ENCODE data around the gene MRPL2.

Gene MRPL2

DNA sequence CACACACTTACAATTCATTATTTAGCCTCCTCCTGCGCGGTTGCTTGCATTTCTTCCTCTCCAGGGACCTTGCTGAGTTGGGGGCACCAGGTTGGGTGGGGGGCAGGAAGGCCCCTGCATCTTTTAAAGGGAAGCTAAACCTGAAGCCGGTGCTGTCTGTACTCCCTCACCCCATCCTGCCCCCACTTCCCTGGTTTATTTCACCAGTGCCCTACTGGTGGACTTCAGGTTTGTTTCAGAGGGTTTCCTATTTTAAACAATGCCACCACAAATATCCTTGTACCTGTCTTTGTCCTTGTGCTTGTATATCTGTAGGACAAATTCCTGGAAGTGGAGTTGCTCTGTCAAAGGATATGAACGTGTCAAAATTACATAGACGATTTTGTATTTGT lies 37.9 kb upstream of the MRPL2 start:
- TF ChIP-seq, protein P1, sequence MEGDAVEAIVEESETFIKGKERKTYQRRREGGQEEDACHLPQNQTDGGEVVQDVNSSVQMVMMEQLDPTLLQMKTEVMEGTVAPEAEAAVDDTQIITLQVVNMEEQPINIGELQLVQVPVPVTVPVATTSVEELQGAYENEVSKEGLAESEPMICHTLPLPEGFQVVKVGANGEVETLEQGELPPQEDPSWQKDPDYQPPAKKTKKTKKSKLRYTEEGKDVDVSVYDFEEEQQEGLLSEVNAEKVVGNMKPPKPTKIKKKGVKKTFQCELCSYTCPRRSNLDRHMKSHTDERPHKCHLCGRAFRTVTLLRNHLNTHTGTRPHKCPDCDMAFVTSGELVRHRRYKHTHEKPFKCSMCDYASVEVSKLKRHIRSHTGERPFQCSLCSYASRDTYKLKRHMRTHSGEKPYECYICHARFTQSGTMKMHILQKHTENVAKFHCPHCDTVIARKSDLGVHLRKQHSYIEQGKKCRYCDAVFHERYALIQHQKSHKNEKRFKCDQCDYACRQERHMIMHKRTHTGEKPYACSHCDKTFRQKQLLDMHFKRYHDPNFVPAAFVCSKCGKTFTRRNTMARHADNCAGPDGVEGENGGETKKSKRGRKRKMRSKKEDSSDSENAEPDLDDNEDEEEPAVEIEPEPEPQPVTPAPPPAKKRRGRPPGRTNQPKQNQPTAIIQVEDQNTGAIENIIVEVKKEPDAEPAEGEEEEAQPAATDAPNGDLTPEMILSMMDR (IDR thresholded peaks at IDR 0.05): no peak

DNA sequence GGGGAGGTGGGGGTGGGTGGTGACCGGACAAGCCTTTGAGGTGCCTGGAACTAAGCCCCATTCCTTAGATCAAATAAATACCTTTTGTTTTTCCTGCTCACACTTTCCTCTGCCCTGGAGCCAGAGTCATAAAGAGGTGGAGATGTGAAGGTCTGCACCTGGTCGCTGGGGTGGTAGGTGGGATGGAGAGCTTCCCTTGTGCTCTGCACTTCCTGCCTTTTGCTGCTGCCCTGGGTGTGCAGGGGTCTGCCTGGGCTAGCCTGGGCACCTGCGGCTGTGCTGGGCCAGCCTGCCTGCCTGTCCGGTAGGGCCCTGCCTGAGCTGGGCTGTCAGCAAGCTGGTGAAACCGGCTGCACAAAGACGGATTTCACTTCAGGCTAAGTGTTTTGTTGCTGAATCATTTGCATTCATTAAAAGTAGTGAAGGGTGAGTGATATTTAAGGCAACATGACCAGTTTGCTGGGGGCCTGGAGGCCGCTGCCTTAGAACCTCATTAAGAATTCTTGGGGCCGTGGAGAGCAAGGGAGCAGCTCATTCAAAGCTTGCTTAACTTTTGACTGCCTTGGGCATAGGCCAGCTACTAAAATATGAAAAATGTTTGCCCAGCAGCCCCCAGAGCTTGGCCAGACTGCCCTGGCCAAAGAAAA lies 37.3 kb upstream of the MRPL2 start:
- Histone ChIP-seq H3K4me3 (no peak overlapping the region), H3K27ac (peak overlapping the region in 1 of 2 donors; percentile 51)
- TF ChIP-seq, protein P1 (IDR thresholded peaks at IDR 0.05): no peak
- DNase-seq (ENCODE audit: low spot score): no peak

More for the DNA sequence above, 37.9 kb upstream of the MRPL2 start:
- no peak for DNase-seq (ENCODE audit: low spot score)
- Histone ChIP-seq H3K27ac (peak overlapping the region in 1 of 2 donors; percentile 51), H3K4me3 (no peak overlapping the region)

- TF ChIP-seq, protein P1 (IDR thresholded peaks at IDR 0.05): no peak
- Histone ChIP-seq H3K27ac (no peak overlapping the region), H3K4me3 (no peak overlapping the region)
- no peak for DNase-seq (ENCODE audit: low spot score)
Observed at GRCh38 chr6:43095939-43096338, 36.7 kb upstream of the MRPL2 start.

- DNase-seq (ENCODE audit: low spot score): no peak
- TF ChIP-seq, protein P1 (IDR thresholded peaks at IDR 0.05): no peak
- peak overlapping the region in 1 of 2 donors; percentile 40 for H3K27ac ChIP-seq
- peak overlapping the region; percentile 49 for H3K4me3 ChIP-seq
Observed at GRCh38 chr6:43093436-43094289, 34.4 kb upstream of the MRPL2 start.

DNA sequence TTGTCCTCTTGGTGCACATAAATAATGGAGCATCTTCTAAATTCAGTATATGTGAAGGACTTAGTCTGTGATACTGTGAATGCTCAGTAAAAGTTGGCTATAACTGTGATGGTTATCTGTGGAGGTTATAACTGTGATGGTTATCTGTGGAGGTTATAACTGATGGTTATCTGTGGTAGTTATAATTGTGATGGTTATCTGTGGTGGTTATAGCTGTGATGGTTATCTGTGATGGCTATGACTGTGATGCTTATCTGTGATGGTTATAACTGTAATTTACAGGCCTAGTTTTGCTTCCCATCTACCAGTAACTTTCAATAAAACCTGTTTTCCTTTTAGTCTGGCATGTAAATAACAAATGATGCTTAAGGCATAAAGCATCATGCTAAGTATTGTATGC lies 33.4 kb upstream of the MRPL2 start:
- Histone ChIP-seq H3K4me3 (no peak overlapping the region), H3K27ac (no peak overlapping the region)
- DNase-seq (ENCODE audit: low spot score): no peak
- TF ChIP-seq, protein P1 (IDR thresholded peaks at IDR 0.05): no peak

GRCh38 chr6:43091436-43091991 lies 32.3 kb upstream of the MRPL2 start:
- no peak overlapping the region for H3K4me3 ChIP-seq
- DNase-seq (ENCODE audit: low spot score): no peak
- H3K27ac ChIP-seq: no peak overlapping the region
- TF ChIP-seq, protein P1 (IDR thresholded peaks at IDR 0.05): no peak
